ENCODE measurements around the gene KCP.

The KCP gene

GRCh38 chr7:128827248-128827958 lies 83.1 kb downstream of the KCP start:
- DNase-seq (ENCODE audit: low spot score), result peak; percentile 75

DNA sequence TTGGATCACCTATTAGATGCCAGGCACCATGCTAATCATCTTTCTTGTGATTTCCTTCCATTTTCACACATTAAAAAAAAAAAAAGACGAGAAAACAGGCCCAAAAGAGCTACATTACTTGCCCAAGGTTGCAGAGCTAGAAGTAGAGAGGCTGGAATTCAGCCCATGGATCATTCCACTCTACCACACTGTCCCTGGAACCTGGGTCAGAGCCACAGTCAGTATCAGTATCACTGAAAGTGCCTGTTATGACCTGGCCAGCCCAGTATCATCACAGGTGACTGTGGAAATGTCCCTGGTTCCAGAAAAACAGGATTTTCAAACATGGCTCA lies 83.6 kb downstream of the KCP start:
- no peak for DNase-seq (ENCODE audit: low spot score)

Data from AG08396 (cell line).